ENCODE data around the gene DNMT3A.

GRCh38 chr2:25367296-25367695 lies 25.6 kb upstream of the DNMT3A start:
- TF ChIP-seq REST (IDR thresholded peaks at IDR 0.05; ENCODE audit: unreplicated experiment): no peak
- TF ChIP-seq ZNF114 (CRISPR knock-in tag; IDR thresholded peaks at IDR 0.05): no peak
- no peak for TF ChIP-seq EZH2phosphoT487 (IDR thresholded peaks at IDR 0.05; ENCODE audit: unreplicated experiment)
- no peak for TF ChIP-seq CTCF (conservative IDR thresholded peaks at IDR 0.05; ENCODE audit: low read depth in 2 of 2)
- TF ChIP-seq POLR2AphosphoS5 (IDR thresholded peaks at IDR 0.05; ENCODE audit: low read depth): no peak
- TF ChIP-seq NANOG (IDR thresholded peaks at IDR 0.05; ENCODE audit: borderline replicate concordance): no peak
- TF ChIP-seq EZH2 (IDR thresholded peaks at IDR 0.05; ENCODE audit: low read depth, unreplicated experiment): no peak
- TF ChIP-seq, protein P1, sequence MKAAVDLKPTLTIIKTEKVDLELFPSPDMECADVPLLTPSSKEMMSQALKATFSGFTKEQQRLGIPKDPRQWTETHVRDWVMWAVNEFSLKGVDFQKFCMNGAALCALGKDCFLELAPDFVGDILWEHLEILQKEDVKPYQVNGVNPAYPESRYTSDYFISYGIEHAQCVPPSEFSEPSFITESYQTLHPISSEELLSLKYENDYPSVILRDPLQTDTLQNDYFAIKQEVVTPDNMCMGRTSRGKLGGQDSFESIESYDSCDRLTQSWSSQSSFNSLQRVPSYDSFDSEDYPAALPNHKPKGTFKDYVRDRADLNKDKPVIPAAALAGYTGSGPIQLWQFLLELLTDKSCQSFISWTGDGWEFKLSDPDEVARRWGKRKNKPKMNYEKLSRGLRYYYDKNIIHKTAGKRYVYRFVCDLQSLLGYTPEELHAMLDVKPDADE (IDR thresholded peaks at IDR 0.05): no peak
- no peak for TF ChIP-seq CREB1 (CRISPR knock-in tag; IDR thresholded peaks at IDR 0.05; ENCODE audit: low read depth)
- TF ChIP-seq ZNF331 (CRISPR knock-in tag; IDR thresholded peaks at IDR 0.05; ENCODE audit: low read depth): no peak
- no peak for TF ChIP-seq JUNB (IDR thresholded peaks at IDR 0.05; ENCODE audit: unreplicated experiment)
- no peak for TF ChIP-seq STAT1 (IDR thresholded peaks at IDR 0.05; ENCODE audit: unreplicated experiment)
- TF ChIP-seq, protein P2, sequence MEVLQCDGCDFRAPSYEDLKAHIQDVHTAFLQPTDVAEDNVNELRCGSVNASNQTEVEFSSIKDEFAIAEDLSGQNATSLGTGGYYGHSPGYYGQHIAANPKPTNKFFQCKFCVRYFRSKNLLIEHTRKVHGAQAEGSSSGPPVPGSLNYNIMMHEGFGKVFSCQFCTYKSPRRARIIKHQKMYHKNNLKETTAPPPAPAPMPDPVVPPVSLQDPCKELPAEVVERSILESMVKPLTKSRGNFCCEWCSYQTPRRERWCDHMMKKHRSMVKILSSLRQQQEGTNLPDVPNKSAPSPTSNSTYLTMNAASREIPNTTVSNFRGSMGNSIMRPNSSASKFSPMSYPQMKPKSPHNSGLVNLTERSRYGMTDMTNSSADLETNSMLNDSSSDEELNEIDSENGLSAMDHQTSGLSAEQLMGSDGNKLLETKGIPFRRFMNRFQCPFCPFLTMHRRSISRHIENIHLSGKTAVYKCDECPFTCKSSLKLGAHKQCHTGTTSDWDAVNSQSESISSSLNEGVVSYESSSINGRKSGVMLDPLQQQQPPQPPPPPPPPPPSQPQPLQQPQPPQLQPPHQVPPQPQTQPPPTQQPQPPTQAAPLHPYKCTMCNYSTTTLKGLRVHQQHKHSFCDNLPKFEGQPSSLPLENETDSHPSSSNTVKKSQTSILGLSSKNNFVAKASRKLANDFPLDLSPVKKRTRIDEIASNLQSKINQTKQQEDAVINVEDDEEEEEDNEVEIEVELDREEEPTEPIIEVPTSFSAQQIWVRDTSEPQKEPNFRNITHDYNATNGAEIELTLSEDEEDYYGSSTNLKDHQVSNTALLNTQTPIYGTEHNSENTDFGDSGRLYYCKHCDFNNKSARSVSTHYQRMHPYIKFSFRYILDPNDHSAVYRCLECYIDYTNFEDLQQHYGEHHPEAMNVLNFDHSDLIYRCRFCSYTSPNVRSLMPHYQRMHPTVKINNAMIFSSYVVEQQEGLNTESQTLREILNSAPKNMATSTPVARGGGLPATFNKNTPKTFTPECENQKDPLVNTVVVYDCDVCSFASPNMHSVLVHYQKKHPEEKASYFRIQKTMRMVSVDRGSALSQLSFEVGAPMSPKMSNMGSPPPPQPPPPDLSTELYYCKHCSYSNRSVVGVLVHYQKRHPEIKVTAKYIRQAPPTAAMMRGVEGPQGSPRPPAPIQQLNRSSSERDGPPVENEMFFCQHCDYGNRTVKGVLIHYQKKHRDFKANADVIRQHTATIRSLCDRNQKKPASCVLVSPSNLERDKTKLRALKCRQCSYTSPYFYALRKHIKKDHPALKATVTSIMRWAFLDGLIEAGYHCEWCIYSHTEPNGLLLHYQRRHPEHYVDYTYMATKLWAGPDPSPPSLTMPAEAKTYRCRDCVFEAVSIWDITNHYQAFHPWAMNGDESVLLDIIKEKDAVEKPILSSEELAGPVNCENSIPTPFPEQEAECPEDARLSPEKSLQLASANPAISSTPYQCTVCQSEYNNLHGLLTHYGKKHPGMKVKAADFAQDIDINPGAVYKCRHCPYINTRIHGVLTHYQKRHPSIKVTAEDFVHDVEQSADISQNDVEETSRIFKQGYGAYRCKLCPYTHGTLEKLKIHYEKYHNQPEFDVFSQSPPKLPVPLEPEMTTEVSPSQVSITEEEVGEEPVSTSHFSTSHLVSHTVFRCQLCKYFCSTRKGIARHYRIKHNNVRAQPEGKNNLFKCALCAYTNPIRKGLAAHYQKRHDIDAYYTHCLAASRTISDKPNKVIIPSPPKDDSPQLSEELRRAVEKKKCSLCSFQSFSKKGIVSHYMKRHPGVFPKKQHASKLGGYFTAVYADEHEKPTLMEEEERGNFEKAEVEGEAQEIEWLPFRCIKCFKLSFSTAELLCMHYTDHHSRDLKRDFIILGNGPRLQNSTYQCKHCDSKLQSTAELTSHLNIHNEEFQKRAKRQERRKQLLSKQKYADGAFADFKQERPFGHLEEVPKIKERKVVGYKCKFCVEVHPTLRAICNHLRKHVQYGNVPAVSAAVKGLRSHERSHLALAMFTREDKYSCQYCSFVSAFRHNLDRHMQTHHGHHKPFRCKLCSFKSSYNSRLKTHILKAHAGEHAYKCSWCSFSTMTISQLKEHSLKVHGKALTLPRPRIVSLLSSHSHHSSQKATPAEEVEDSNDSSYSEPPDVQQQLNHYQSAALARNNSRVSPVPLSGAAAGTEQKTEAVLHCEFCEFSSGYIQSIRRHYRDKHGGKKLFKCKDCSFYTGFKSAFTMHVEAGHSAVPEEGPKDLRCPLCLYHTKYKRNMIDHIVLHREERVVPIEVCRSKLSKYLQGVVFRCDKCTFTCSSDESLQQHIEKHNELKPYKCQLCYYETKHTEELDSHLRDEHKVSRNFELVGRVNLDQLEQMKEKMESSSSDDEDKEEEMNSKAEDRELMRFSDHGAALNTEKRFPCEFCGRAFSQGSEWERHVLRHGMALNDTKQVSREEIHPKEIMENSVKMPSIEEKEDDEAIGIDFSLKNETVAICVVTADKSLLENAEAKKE (CRISPR knock-in tag; IDR thresholded peaks at IDR 0.05): no peak

All from GM23338 (cell line).